Measurements from ENCODE around the gene PKNOX1. TPM values are rescaled to one million over a fixed set of nuclear protein-coding genes. Genes with fewer than 3 reads are reported as not detected.
"Not testable (repeated sequence)": the region's sequence is repeated elsewhere in the genome, so short reads cannot be mapped to it uniquely, and the experiment has no call there.

PKNOX1 gene
- total and polyA plus RNA-seq, 8 donors, result 4.9 to 88.7 (median 15.4) TPM

- intact Hi-C loops (cut with DNase I; ENCODE audit: low total_unique reads); H3K9me3 ChIP-seq; H3K4me3 ChIP-seq; DNase-seq; H3K27ac ChIP-seq; H3K27me3 ChIP-seq; H3K4me1 ChIP-seq; H3K36me3 ChIP-seq: not testable (repeated sequence)
- no CpG with 5 or more reads among the region's 10 CpGs for WGBS, 5 donors
These were observed 95.3 kb downstream of the PKNOX1 start for GRCh38 chr21:43069682-43070081.

GRCh38 chr21:43072742-43073141 is 98.4 kb downstream of the PKNOX1 start:
- no CpG with 5 or more reads among the region's 11 CpGs for WGBS, 5 donors
- H3K36me3 ChIP-seq; H3K27ac ChIP-seq; H3K9me3 ChIP-seq; H3K4me3 ChIP-seq; H3K4me1 ChIP-seq; H3K27me3 ChIP-seq; DNase-seq; intact Hi-C loops (cut with DNase I; ENCODE audit: low total_unique reads): not testable (repeated sequence)

DNA sequence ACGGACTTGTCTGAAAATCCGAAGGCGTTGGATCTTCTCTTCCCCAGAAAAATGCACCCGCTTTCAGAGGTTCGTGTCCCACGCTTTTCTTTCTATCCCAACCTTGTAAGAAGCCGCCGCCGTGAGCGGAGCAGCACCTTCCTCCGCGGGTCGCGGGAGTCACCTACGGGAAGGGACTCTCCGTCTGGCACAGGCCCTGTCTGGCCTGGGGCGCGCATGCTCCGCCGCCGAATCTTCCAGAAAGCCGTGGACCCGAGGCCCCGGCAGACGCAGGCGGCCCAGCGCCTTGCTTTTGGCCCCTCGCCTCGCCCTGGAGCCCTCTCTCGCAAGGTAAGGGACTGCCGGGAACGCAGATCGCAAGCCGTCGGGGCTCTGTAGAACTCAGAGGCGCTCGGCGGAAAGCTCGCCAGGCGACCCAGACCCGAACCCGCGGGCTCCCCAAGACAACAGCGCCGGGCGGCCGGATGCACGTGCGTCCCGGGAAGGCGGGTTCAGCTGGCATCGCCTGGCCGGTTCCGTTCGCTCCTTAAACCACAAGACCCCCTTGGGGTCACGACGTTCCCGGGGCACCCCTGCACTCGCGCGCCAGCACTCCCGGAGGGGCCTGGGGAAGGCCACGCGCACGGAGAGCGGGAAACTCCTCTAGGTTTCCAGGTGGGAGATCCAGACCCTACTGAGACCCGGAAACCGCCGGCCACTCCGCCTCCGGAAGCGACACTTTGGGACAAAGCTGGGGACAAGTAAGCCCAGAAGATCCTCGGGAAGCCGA is 100.2 kb downstream of the PKNOX1 start:
- intact Hi-C loops (cut with DNase I; ENCODE audit: low total_unique reads); H3K36me3 ChIP-seq: not testable (repeated sequence)
- no CpG with 5 or more reads among the region's 74 CpGs for WGBS, 5 donors

GRCh38 chr21:43075170-43076022 is 101.0 kb downstream of the PKNOX1 start, which contains the start of gene CBS:
CBS (minus strand) TSS chr21:43075835; CDS start chr21:43072193, 3,642 bp downstream.
- H3K4me1 ChIP-seq; H3K36me3 ChIP-seq; H3K27me3 ChIP-seq; intact Hi-C loops (cut with DNase I; ENCODE audit: low total_unique reads); H3K27ac ChIP-seq; H3K9me3 ChIP-seq; DNase-seq; H3K4me3 ChIP-seq: not testable (repeated sequence)
- WGBS, 5 donors, result no CpG with 5 or more reads among the region's 84 CpGs

More for the DNA sequence above, 100.2 kb downstream of the PKNOX1 start:
- not testable (repeated sequence) for H3K27me3 ChIP-seq, DNase-seq, H3K4me3 ChIP-seq, H3K27ac ChIP-seq, H3K4me1 ChIP-seq, H3K9me3 ChIP-seq

GRCh38 chr21:43076023-43076637 is 101.8 kb downstream of the PKNOX1 start:
- H3K4me3 ChIP-seq; H3K4me1 ChIP-seq; H3K27ac ChIP-seq; H3K9me3 ChIP-seq; DNase-seq; intact Hi-C loops (cut with DNase I; ENCODE audit: low total_unique reads); H3K27me3 ChIP-seq; H3K36me3 ChIP-seq: not testable (repeated sequence)
- WGBS, 5 donors, result no CpG with 5 or more reads among the region's 77 CpGs

DNA sequence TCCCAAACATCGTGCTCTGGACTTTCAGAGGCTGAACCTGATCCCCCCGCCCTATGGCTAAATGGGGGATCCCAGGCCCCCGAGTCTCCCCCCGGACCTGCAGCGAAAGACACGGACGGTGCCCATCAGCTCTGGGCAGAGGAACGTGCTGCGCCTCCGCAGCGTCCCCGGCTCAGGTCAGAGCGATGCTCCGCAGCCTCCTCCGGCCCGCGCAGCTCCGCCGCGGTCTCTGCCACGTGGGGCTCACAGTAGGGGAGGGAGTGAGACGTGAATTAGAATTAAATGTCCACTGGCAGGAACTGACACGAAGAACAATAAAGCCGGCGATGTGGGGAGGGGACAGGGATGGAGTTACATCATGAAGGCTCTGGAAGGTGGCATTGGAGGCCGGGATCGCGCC is 102.3 kb downstream of the PKNOX1 start:
- H3K36me3 ChIP-seq; H3K4me3 ChIP-seq; H3K27ac ChIP-seq; H3K27me3 ChIP-seq; H3K9me3 ChIP-seq; intact Hi-C loops (cut with DNase I; ENCODE audit: low total_unique reads); H3K4me1 ChIP-seq; DNase-seq: not testable (repeated sequence)
- 9 to 52% (median 19%) methylated on average over 3 to 13 of the region's 28 CpGs; no CpG with 5 or more reads in 1 of the 5 donors for WGBS, 5 donors

GRCh38 chr21:43082587-43083300 is 108.4 kb downstream of the PKNOX1 start:
- H3K27me3 ChIP-seq; intact Hi-C loops (cut with DNase I; ENCODE audit: low total_unique reads); DNase-seq; H3K9me3 ChIP-seq; H3K4me1 ChIP-seq; H3K4me3 ChIP-seq; H3K36me3 ChIP-seq; H3K27ac ChIP-seq: not testable (repeated sequence)
- no CpG with 5 or more reads among the region's 24 CpGs for WGBS, 5 donors

Small RNA genes within 50 kb of the gene (small RNA-seq; reads per million reads assigned to genes)
- gene MIR5692B, result 0 reads per million in 4 donors

Other genes starting within 250 kb of the PKNOX1 start
- 100 to 1,000 TPM in 1 of 5 donors, 10 to 100 TPM in 2, 1 to 10 TPM in 2; 7.6 to 285 (median 21.5) TPM for gene WDR4, start 95.0 kb upstream of the PKNOX1 start, total RNA-seq
- gene WDR4, start 95.0 kb upstream of the PKNOX1 start, polyA plus RNA-seq, result 10 to 100 TPM in 1 of 3 donors, 1 to 10 TPM in 2; 7.5 to 10.4 (median 7.8) TPM
- 10 to 100 TPM; 33.9 to 51.3 (median 42.3) TPM for gene NDUFV3, start 81.3 kb upstream of the PKNOX1 start, total RNA-seq
- gene NDUFV3, start 81.3 kb upstream of the PKNOX1 start, polyA plus RNA-seq, result 10 to 100 TPM; 19.2 to 19.6 (median 19.3) TPM
- gene ERVH48-1, start 48.9 kb upstream of the PKNOX1 start, total RNA-seq, result under 1 TPM in 1 of 5 donors, not detected in 4; 0.55 TPM
- gene ERVH48-1, start 48.9 kb upstream of the PKNOX1 start, polyA plus RNA-seq, result not detected
- gene CBS, start 101.3 kb downstream of the PKNOX1 start, total RNA-seq, result 10 to 100 TPM in 4 of 5 donors, 1 to 10 TPM in 1; 2.0 to 25.1 (median 19.1) TPM
- gene CBS, start 101.3 kb downstream of the PKNOX1 start, polyA plus RNA-seq, result 10 to 100 TPM; 10.8 to 21.9 (median 15.7) TPM
- gene U2AF1, start 133.0 kb downstream of the PKNOX1 start, total RNA-seq, result 100 to 1,000 TPM in 1 of 5 donors, 10 to 100 TPM in 4; 16.1 to 170 (median 25.7) TPM
- gene U2AF1, start 133.0 kb downstream of the PKNOX1 start, polyA plus RNA-seq, result 10 to 100 TPM; 38.3 to 48.3 (median 42.3) TPM
- gene CRYAA, start 194.4 kb downstream of the PKNOX1 start, total RNA-seq, result not detected
- gene CRYAA, start 194.4 kb downstream of the PKNOX1 start, polyA plus RNA-seq, result not detected